Fibroblast of pulmonary artery (primary cell): ENCODE results near the gene ETV3.

ENCODE experiments used
- DNase-seq: peaks from one replicate; pipeline ENCODE4 v3.0.0-alpha.2; 2010; ENCODE audit warnings: low read depth
- H3K4me3 ChIP-seq: replicated peaks from 2 replicates; pipeline ENCODE4 v1.5.1; 2011; ENCODE audit warnings: low read depth, mild to moderate bottlenecking, control low read depth, low read length, moderate library complexity
- TF ChIP-seq, protein P1 (sequence below): IDR thresholded peaks from 2 replicates; pipeline ENCODE4 v1.5.1; 2011; ENCODE audit warnings: mild to moderate bottlenecking, control low read depth, low read length, inconsistent platforms; ENCODE audit errors: missing control alignments

ETV3 gene

GRCh38 chr1:157113631-157114030 is 24.6 kb downstream of the ETV3 start:
- TF ChIP-seq, protein P1, sequence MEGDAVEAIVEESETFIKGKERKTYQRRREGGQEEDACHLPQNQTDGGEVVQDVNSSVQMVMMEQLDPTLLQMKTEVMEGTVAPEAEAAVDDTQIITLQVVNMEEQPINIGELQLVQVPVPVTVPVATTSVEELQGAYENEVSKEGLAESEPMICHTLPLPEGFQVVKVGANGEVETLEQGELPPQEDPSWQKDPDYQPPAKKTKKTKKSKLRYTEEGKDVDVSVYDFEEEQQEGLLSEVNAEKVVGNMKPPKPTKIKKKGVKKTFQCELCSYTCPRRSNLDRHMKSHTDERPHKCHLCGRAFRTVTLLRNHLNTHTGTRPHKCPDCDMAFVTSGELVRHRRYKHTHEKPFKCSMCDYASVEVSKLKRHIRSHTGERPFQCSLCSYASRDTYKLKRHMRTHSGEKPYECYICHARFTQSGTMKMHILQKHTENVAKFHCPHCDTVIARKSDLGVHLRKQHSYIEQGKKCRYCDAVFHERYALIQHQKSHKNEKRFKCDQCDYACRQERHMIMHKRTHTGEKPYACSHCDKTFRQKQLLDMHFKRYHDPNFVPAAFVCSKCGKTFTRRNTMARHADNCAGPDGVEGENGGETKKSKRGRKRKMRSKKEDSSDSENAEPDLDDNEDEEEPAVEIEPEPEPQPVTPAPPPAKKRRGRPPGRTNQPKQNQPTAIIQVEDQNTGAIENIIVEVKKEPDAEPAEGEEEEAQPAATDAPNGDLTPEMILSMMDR: no peak
- no peak overlapping the region for H3K4me3 ChIP-seq
- no peak for DNase-seq

DNA sequence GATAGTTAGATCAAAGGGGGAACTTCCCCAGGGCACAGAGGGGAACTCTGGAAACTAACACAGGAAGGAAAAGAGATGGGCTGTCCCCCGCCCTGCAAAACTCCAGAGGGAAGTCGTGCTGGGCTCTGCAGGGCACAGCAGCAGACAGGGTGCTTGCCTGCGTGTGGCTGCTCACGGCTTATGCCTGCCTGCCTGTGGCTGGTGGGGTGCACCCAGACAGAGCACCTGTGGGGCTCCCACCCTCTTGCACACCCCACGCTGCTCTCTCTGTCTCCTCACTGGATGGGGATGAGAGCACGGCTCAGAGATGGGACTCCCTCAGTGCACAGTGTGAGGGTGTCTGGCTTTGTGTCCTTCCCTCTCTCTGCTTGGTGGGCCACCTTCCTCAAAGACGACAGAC is 25.1 kb downstream of the ETV3 start:
- H3K4me3 ChIP-seq: no peak overlapping the region
- no peak for DNase-seq
- TF ChIP-seq, protein P1: no peak

DNA sequence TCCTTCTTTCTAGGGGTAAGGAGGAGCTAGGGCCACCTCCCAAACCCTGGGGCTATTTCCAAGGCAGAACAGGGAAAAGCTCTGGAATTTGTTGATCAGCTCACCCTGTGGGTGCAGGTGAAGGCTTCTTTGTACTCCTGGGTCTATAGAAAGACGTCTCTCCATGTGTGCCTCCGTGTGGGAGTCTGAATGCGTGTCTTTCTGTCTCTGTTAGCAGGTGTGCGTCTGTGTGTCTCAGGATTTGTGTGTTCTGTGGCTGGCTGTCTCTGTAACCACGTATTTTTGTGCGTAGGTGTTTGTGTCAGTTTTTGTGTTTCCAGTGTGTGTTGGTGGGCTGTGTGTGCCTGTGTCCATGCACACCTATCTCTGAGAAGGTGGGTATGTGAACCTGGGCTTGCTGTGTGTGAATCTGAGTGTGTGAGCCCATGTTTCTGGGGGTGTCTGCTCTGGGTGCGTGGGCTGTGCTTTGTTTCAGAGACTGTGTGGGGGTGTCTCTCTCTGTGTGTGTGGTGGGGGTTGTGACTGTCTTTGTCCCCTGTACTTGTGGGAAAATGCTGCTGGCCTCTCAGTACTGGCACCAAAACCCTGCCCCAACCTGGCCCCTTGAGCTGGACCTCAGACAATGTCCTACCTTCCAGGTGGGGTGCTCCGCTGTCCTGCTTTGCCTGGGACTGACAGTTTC is 25.9 kb downstream of the ETV3 start:
- TF ChIP-seq, protein P1: no peak
- no peak for DNase-seq
- H3K4me3 ChIP-seq: no peak overlapping the region

DNA sequence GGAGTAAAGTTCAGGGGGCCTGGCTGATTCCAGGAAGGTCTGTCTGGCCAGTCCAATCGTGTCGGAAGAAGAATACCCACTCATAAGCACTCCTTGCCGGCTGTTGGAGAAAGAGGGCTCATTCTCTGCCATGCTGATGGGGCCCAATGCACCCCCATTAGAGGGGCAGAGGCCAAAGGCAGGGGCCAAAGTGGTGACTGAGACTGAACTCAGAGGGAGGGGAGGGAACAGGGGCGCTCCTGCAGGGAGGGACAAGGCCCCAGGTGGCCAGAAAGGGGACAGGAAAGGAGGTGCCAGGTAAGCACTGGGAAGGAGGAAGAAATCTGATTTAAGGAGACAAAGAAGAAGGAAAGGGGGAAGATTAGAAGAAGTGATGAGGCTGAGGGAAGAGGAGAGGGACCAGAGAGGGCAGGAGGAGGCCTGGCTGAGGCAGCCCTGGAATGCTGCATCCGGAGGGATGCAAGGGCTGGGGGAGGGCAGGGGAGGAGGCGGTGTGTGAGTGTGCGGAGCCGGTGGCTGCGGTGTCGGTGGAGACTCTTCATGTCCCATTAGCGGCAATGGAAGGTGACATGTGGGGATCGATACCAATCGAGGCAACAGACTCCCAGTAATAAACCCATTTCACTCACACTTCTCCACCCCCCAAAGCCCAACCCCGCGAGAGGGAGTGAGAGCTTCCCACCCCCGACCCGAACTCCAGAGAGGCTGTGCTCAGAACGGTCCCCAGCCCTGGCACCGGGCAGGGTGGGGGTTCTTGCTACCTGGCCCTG is 26.6 kb downstream of the ETV3 start:
- TF ChIP-seq, protein P1: no peak
- no peak for DNase-seq
- H3K4me3 ChIP-seq: no peak overlapping the region

DNA sequence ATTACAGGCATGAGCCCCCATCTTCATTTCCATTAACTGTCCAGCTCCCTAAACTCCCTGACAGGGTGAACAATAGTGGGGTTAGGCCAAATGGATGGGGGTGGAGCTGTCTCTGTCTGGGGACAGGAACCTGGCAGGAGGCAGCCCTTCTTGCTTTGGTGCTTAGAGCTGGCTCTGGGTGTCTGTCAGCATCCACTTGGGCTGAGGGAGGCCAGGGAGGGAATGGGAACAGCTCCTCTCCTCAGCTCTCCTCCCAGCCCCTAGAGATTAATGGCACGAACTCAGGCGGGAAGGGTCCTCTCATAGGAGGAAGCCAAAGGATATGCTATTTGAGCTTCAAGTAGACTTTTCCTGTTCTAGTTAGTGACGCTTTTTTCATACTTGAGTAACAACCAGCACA is 27.5 kb downstream of the ETV3 start:
- no peak overlapping the region for H3K4me3 ChIP-seq
- no peak for DNase-seq
- TF ChIP-seq, protein P1: no peak

GRCh38 chr1:157110003-157110402 is 28.2 kb downstream of the ETV3 start:
- no peak for DNase-seq
- H3K4me3 ChIP-seq: no peak overlapping the region
- TF ChIP-seq, protein P1: no peak
